Cardiac fibroblast (primary cell): Measurements from ENCODE around the gene NFIX.

Experiments
- DNase-seq, 2 donors: peaks; one replicate each; pipeline versions ENCODE4 v3.0.0 to v3.0.0-alpha.2; 2010; ENCODE audit warnings: low read depth in 2 of 2
- H3K4me3 ChIP-seq, 2 donors: replicated peaks in 1 of 2; 1 replicate in 1 of 2; 2 replicates in 1 of 2; pipeline ENCODE4 v1.5.1; 2011; ENCODE audit warnings: low read depth in 2 of 2, low read length in 2 of 2, mild to moderate bottlenecking in 2 of 2, moderate library complexity in 1 of 2
- CTCF ChIP-seq: IDR thresholded peaks from one replicate; pipeline ENCODE4 v1.5.1; 2011; ENCODE audit warnings: low read depth, mild to moderate bottlenecking, low read length, inconsistent platforms

NFIX gene

GRCh38 chr19:13102416-13102665 lies 107.1 kb downstream of the NFIX start:
- DNase-seq: peak in 1 of 2 donors; percentile 53
- H3K4me3 ChIP-seq: peak overlapping the region; percentile 27

GRCh38 chr19:13102666-13103580 lies 107.6 kb downstream of the NFIX start, which contains the start of gene LYL1:
TSS of gene LYL1 (minus strand) at chr19:13102858. CDS start at chr19:13101171, 1,687 bp downstream.
- peak within 1 kb of the TSS; percentile 27 for H3K4me3 ChIP-seq
- no peak for TF ChIP-seq CTCF
- DNase-seq: peak in 1 of 2 donors; percentile 77

More at GRCh38 chr19:13102416-13102665, 107.1 kb downstream of the NFIX start:
- no peak for TF ChIP-seq CTCF

GRCh38 chr19:13103581-13104359 lies 108.5 kb downstream of the NFIX start:
- no peak for DNase-seq
- H3K4me3 ChIP-seq: no peak overlapping the region
- no peak for TF ChIP-seq CTCF

- no peak overlapping the region for H3K4me3 ChIP-seq
- peak; percentile 74 for TF ChIP-seq CTCF
- no peak for DNase-seq
Observed at GRCh38 chr19:13104360-13104847, 109.1 kb downstream of the NFIX start.

- no peak for TF ChIP-seq CTCF
- no peak for DNase-seq
- H3K4me3 ChIP-seq: no peak overlapping the region
Observed at GRCh38 chr19:13104848-13105711, 109.8 kb downstream of the NFIX start.
